ENCODE results near the gene OPN1LW.

The OPN1LW gene

DNA sequence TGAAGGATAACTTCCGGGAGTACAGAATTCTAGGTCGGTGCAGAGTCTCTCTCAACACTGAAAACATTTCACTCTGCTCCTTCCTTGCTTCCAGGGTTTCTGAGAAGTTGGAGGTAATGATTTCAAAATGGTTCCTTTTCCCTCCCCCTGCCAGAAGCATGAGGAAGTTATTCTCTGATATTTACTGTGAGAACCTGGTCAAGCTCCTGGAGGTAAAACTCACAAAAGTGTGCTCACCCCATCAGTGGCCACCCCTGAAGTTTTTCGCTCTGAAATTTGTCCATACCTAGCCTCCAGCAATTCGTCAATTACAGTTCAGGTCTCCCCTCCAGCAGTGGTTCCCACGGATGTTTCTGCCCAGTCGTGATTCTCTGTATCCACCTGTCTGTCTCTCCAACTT, 30.3 kb upstream of the OPN1LW start:
- Histone ChIP-seq H3F3A (ENCODE audit: insufficient read depth, low read length) (no peaks in the 10 kb centered on the region), H3K27me3 (ENCODE audit: insufficient read depth, low read length) (no peaks in the 10 kb centered on the region), H3K9ac (ENCODE audit: low read length) (no peak overlapping the region), H3K4me2 (ENCODE audit: low read length) (no peak overlapping the region), H3K27ac (ENCODE audit: low read depth, low read length, poor library complexity, severe bottlenecking) (no peak overlapping the region), H2AFZ (ENCODE audit: low read length) (no peak overlapping the region), H3K36me3 (ENCODE audit: insufficient read depth, low read length) (no peaks in the 10 kb centered on the region), H3K9me2 (ENCODE audit: low read depth, low read length) (no peaks in the 10 kb centered on the region), H3K79me2 (ENCODE audit: insufficient read depth, low read length) (no peaks in the 10 kb centered on the region), H3K4me3 (ENCODE audit: low read depth, low read length, poor library complexity, severe bottlenecking) (no peak overlapping the region), H4K20me1 (ENCODE audit: insufficient read depth, low read length) (no peaks in the 10 kb centered on the region), H3K9me3 (ENCODE audit: low read length) (no peaks in the 10 kb centered on the region), H3K4me1 (ENCODE audit: insufficient read depth, low read length, severe bottlenecking) (no peaks in the 10 kb centered on the region)
- TF ChIP-seq EZH2 (IDR thresholded peaks at IDR 0.05; ENCODE audit: borderline replicate concordance, low read length), result no peak
- TF ChIP-seq, protein P1, sequence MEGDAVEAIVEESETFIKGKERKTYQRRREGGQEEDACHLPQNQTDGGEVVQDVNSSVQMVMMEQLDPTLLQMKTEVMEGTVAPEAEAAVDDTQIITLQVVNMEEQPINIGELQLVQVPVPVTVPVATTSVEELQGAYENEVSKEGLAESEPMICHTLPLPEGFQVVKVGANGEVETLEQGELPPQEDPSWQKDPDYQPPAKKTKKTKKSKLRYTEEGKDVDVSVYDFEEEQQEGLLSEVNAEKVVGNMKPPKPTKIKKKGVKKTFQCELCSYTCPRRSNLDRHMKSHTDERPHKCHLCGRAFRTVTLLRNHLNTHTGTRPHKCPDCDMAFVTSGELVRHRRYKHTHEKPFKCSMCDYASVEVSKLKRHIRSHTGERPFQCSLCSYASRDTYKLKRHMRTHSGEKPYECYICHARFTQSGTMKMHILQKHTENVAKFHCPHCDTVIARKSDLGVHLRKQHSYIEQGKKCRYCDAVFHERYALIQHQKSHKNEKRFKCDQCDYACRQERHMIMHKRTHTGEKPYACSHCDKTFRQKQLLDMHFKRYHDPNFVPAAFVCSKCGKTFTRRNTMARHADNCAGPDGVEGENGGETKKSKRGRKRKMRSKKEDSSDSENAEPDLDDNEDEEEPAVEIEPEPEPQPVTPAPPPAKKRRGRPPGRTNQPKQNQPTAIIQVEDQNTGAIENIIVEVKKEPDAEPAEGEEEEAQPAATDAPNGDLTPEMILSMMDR (IDR thresholded peaks at IDR 0.05; ENCODE audit: low read length), result no peak

DNA sequence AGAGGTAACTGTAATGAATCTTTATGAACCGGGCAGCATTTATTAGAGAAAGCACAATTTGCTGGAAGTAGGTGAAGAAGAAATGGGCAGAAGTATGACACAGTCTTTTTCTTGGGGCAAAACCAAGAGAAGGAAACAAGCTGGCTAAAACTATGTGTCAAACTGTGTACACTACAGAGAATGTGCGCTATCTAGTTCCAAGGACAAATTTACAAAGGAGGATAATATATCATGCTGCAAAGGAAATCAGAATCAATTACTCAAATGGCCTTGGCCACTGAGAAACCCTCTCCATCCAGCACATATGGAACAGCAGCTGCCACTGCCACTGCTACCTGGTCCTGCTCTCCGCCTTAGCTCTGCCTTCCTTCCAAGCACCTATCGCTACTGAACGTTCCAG, 29.4 kb upstream of the OPN1LW start:
- H3K9me2 ChIP-seq (ENCODE audit: low read depth, low read length), result no peaks in the 10 kb centered on the region
- no peaks in the 10 kb centered on the region for H3K27me3 ChIP-seq (ENCODE audit: insufficient read depth, low read length)
- no peaks in the 10 kb centered on the region for H3K79me2 ChIP-seq (ENCODE audit: insufficient read depth, low read length)
- no peak overlapping the region for H2AFZ ChIP-seq (ENCODE audit: low read length)
- H3K4me1 ChIP-seq (ENCODE audit: insufficient read depth, low read length, severe bottlenecking), result no peaks in the 10 kb centered on the region
- H3K9me3 ChIP-seq (ENCODE audit: low read length), result no peaks in the 10 kb centered on the region
- no peak overlapping the region for H3K27ac ChIP-seq (ENCODE audit: low read depth, low read length, poor library complexity, severe bottlenecking)
- no peaks in the 10 kb centered on the region for H3F3A ChIP-seq (ENCODE audit: insufficient read depth, low read length)
- H3K4me2 ChIP-seq (ENCODE audit: low read length), result no peak overlapping the region
- H4K20me1 ChIP-seq (ENCODE audit: insufficient read depth, low read length), result no peaks in the 10 kb centered on the region
- no peak overlapping the region for H3K9ac ChIP-seq (ENCODE audit: low read length)
- no peaks in the 10 kb centered on the region for H3K36me3 ChIP-seq (ENCODE audit: insufficient read depth, low read length)
- H3K4me3 ChIP-seq (ENCODE audit: low read depth, low read length, poor library complexity, severe bottlenecking), result no peak overlapping the region
- TF ChIP-seq, protein P1 (IDR thresholded peaks at IDR 0.05; ENCODE audit: low read length), result no peak
- TF ChIP-seq EZH2 (IDR thresholded peaks at IDR 0.05; ENCODE audit: borderline replicate concordance, low read length), result no peak

DNA sequence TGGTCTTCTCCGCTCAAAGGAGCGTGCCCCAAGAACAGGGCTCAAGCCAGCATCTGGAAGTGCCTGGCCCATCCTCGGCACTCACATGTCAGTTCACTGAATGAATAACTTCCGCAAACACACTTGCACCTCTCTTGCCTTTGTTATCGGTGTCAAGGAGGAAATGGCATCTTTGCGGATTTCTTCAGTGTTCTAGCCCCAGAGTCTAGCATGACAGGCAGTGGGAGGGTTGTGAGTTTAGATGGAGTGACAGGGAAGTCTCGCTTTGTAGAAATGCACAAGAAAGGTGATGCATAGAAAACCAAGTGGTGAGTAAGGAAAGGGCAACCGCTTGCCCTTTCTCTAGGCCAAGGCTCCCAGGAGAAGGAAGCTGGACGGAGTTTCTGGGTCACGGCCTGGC, 29.0 kb upstream of the OPN1LW start:
- Histone ChIP-seq H2AFZ (ENCODE audit: low read length) (no peak overlapping the region), H3K27me3 (ENCODE audit: insufficient read depth, low read length) (no peaks in the 10 kb centered on the region), H3K4me1 (ENCODE audit: insufficient read depth, low read length, severe bottlenecking) (no peaks in the 10 kb centered on the region), H3K9ac (ENCODE audit: low read length) (no peak overlapping the region), H3K4me3 (ENCODE audit: low read depth, low read length, poor library complexity, severe bottlenecking) (no peak overlapping the region), H4K20me1 (ENCODE audit: insufficient read depth, low read length) (no peaks in the 10 kb centered on the region), H3K9me3 (ENCODE audit: low read length) (no peaks in the 10 kb centered on the region), H3K9me2 (ENCODE audit: low read depth, low read length) (no peaks in the 10 kb centered on the region), H3K36me3 (ENCODE audit: insufficient read depth, low read length) (no peaks in the 10 kb centered on the region), H3F3A (ENCODE audit: insufficient read depth, low read length) (no peaks in the 10 kb centered on the region), H3K27ac (ENCODE audit: low read depth, low read length, poor library complexity, severe bottlenecking) (no peak overlapping the region), H3K79me2 (ENCODE audit: insufficient read depth, low read length) (no peaks in the 10 kb centered on the region), H3K4me2 (ENCODE audit: low read length) (no peak overlapping the region)
- no peak for TF ChIP-seq EZH2 (IDR thresholded peaks at IDR 0.05; ENCODE audit: borderline replicate concordance, low read length)
- TF ChIP-seq, protein P1 (IDR thresholded peaks at IDR 0.05; ENCODE audit: low read length), result no peak

All from OCI-LY1 (cell line).